SK-N-SH (cell line): ENCODE results near the gene RAI1. TPM values are rescaled to one million over a fixed set of nuclear protein-coding genes. Genes with fewer than 3 reads are reported as not detected.

Experiments used
- CTCF ChIA-PET: fragments of 300-600, 350-600 bp; formaldehyde crosslinking; extraction: SDS; loops from one replicate; lab custom pipeline; 2021; lab: Yijun Ruan, JAX
- POLR2A ChIA-PET: fragments of 350-600 bp; sonication (Branson Sonifier 250); formaldehyde crosslinking; extraction: SDS; loops from one replicate; lab custom pipeline; 2020; ENCODE audit warnings: antibody characterized with exemption, inconsistent platforms; lab: Yijun Ruan, JAX
- DNase-seq: peaks from one replicate; pipeline ENCODE4 v3.0.0; 2012
- H2AFZ ChIP-seq: fragments of 200-600 bp; sonication (generic); 2 replicates; pipeline ENCODE4 v1.8.1; 2016; ENCODE audit warnings: antibody characterized with exemption, mild to moderate bottlenecking, low read depth
- H3F3A ChIP-seq: fragments of 200-600 bp; sonication (generic); replicated peaks from 2 replicates; pipeline ENCODE3; 2016; ENCODE audit warnings: antibody characterized with exemption, mild to moderate bottlenecking; ENCODE audit not compliant: insufficient read depth
- H3K27ac ChIP-seq, 2 experiments: fragments of 200-500 bp in 1 of 2; fragments of 200-600 bp in 1 of 2; sonication (Bioruptor generic) in 1 of 2; sonication (generic), shearing (Covaris generic) in 1 of 2; 2 replicates each; pipeline versions ENCODE4 v1.5.1 to v1.6.1; 2014 to 2016; ENCODE audit warnings: low read depth in 2 of 2, inconsistent platforms in 1 of 2, low read length in 1 of 2, mild to moderate bottlenecking in 1 of 2, mixed read lengths in 1 of 2
- H3K27me3 ChIP-seq: fragments of 200-600 bp; sonication (generic), shearing (Covaris generic); 2 replicates; pipeline ENCODE4 v1.6.1; 2016; ENCODE audit warnings: mixed run types; ENCODE audit not compliant: insufficient read depth
- H3K36me3 ChIP-seq, 2 experiments: fragments of 200-500 bp in 1 of 2; fragments of 200-600 bp in 1 of 2; sonication (Bioruptor generic) in 1 of 2; sonication (generic) in 1 of 2; replicated peaks in 1 of 2; 2 replicates each; pipeline versions ENCODE3 to v1.5.1; 2014 to 2016; ENCODE audit warnings: low read length in 1 of 2, mild to moderate bottlenecking in 1 of 2; ENCODE audit not compliant: insufficient read depth in 2 of 2, control insufficient read depth in 1 of 2
- H3K4me1 ChIP-seq, 2 experiments: fragments of 200-500 bp in 1 of 2; fragments of 200-600 bp in 1 of 2; sonication (Bioruptor generic) in 1 of 2; sonication (generic), shearing (Covaris generic) in 1 of 2; 2 replicates each; pipeline versions ENCODE4 v1.5.1 to v1.6.1; 2014 to 2016; ENCODE audit warnings: low read depth in 1 of 2, low read length in 1 of 2, mixed run types in 1 of 2; ENCODE audit not compliant: insufficient read depth in 2 of 2, control insufficient read depth in 1 of 2
- H3K4me2 ChIP-seq: fragments of 200-600 bp; sonication (generic), shearing (Covaris generic); 2 replicates; pipeline ENCODE4 v1.6.1; 2017; ENCODE audit warnings: mixed run types
- H3K4me3 ChIP-seq, 2 experiments: fragments of 200-500 bp in 1 of 2; fragments of 200-600 bp in 1 of 2; sonication (Bioruptor generic) in 1 of 2; sonication (generic), shearing (Covaris generic) in 1 of 2; 2 replicates each; pipeline versions ENCODE4 v1.5.1 to v1.8.1; 2014 to 2016; ENCODE audit warnings: low read depth in 2 of 2, inconsistent platforms in 1 of 2, low read length in 1 of 2, mild to moderate bottlenecking in 1 of 2, mixed read lengths in 1 of 2, moderate library complexity in 1 of 2
- H3K79me2 ChIP-seq: fragments of 200-600 bp; sonication (generic); 2 replicates; pipeline ENCODE4 v1.8.1; 2017; ENCODE audit warnings: mild to moderate bottlenecking; ENCODE audit not compliant: insufficient read depth
- H3K9ac ChIP-seq: fragments of 200-600 bp; sonication (generic); 2 replicates; pipeline ENCODE4 v1.6.1; 2017; ENCODE audit warnings: mixed run types
- H3K9me2 ChIP-seq: fragments of 200-600 bp; sonication (generic); 2 replicates; pipeline ENCODE4 v1.6.1; 2017; ENCODE audit warnings: mixed run types
- H3K9me3 ChIP-seq: fragments of 200-600 bp; sonication (generic); 2 replicates; pipeline ENCODE4 v1.6.1; 2017; ENCODE audit warnings: mixed run types, mild to moderate bottlenecking, moderate library complexity
- H4K20me1 ChIP-seq: fragments of 200-600 bp; sonication (generic); 2 replicates; pipeline ENCODE4 v1.6.1; 2017; ENCODE audit warnings: mild to moderate bottlenecking, mixed run types; ENCODE audit not compliant: insufficient read depth
- CTCF ChIP-seq: fragments of 200-600 bp; sonication (generic); IDR thresholded peaks from 2 replicates; pipeline ENCODE4 v1.6.1; 2017; ENCODE audit warnings: antibody characterized with exemption, mild to moderate bottlenecking, moderate library complexity
- EZH2phosphoT487 ChIP-seq: fragments of 200-600 bp; sonication (generic); IDR thresholded peaks from 2 replicates; pipeline ENCODE4 v1.6.1; 2017; ENCODE audit warnings: low read depth, mixed run types, mild to moderate bottlenecking, antibody characterized with exemption, moderate library complexity, borderline replicate concordance
- PBX3 ChIP-seq: IDR thresholded peaks from 2 replicates; pipeline ENCODE4; 2012
- REST ChIP-seq: IDR thresholded peaks from 2 replicates; pipeline ENCODE4 v1.6.1; 2012; ENCODE audit warnings: mild to moderate bottlenecking, low read depth, low read length, moderate library complexity
- SIN3A ChIP-seq: IDR thresholded peaks from 2 replicates; pipeline ENCODE4 v1.6.1; 2012; ENCODE audit warnings: low read depth, mild to moderate bottlenecking, low read length, moderate library complexity, borderline replicate concordance
- SMC3 ChIP-seq: IDR thresholded peaks from 2 replicates; pipeline ENCODE4 v1.6.1; 2012; ENCODE audit warnings: low read depth, low read length, improper control_type of control experiment
- TAF1 ChIP-seq: IDR thresholded peaks from 2 replicates; pipeline ENCODE4 v1.6.1; 2012; ENCODE audit warnings: low read depth, mild to moderate bottlenecking, low read length, moderate library complexity, borderline replicate concordance
- USF1 ChIP-seq: IDR thresholded peaks from 2 replicates; pipeline ENCODE4 v1.4.0; 2012; ENCODE audit warnings: low read depth, borderline replicate concordance
- USF2 ChIP-seq: fragments of 150-350 bp; IDR thresholded peaks from 2 replicates; pipeline ENCODE4 v1.6.1; 2017; ENCODE audit warnings: antibody characterized with exemption, low read length, low read depth, borderline replicate concordance
- YY1 ChIP-seq: IDR thresholded peaks from 2 replicates; pipeline ENCODE4 v1.4.0; 2012; ENCODE audit warnings: low read depth, mild to moderate bottlenecking
- WGBS: methylation state at CpG from one replicate; pipeline ENCODE4 v1.1.6; 2017; ENCODE audit warnings: low lambda C conversion rate; 5-methylcytosine and 5-hydroxymethylcytosine counted together
- polyA plus RNA-seq, 3 experiments: library from polyadenylated mRNA; depleted of rRNA; stranded (reverse); fragments of >200 nt; gene quantifications; 2 replicates each; pipeline ENCODE4 v1.2.3, GENCODE V29; 2012

RAI1 gene
- polyA plus RNA-seq, 1 of the 3 experiments (the other 2 are of a cell fraction), result 4.7 TPM

- Histone ChIP-seq H3K9me2 (no peaks in the 10 kb centered on the region), H4K20me1 (peaks cover 59% of the 10 kb centered on the region), H3K4me1 (peaks cover 28 to 29% of the 10 kb centered on the region in 2 experiments), H3K36me3 (no peaks in the 10 kb centered on the region), H3K4me3 (no peak overlapping the region), H3K27ac (peak overlapping the region in 1 of 2 experiments; percentile 79; a peak in 1 of 4 replicates), H2AFZ (no peak overlapping the region), H3K9me3 (no peaks in the 10 kb centered on the region), H3K79me2 (peaks cover 90% of the 10 kb centered on the region), H3K27me3 (no peaks in the 10 kb centered on the region), H3K9ac (no peak overlapping the region), H3K4me2 (no peak overlapping the region), H3F3A (peaks cover 13% of the 10 kb centered on the region)
- no peak for TF ChIP-seq REST
- TF ChIP-seq SIN3A, result no peak
- no peak for TF ChIP-seq CTCF
- TF ChIP-seq TAF1, result no peak
- TF ChIP-seq USF2, result no peak
- TF ChIP-seq USF1, result no peak
- no peak for TF ChIP-seq SMC3
- TF ChIP-seq EZH2phosphoT487, result no peak
- no peak for TF ChIP-seq PBX3
- TF ChIP-seq YY1, result no peak
- ChIA-PET CTCF (interaction anchor here (1.0 to 1.6 kb wide), 2 partner anchors 25 to 109 kb away, joined by 3 read pairs; no protein-coding TSS in a partner anchor), POLR2A (no interaction called here)
- 95% methylated on average over 4 of the region's 9 CpGs for WGBS
- DNase-seq, result no peak
These were observed 27.6 kb downstream of the RAI1 start for GRCh38 chr17:17708816-17709215.
